ENCODE measurements around the gene PARN.
A peak's percentile ranks its signal among the peaks of the same experiment; 100 is the strongest.
"Not testable (repeated sequence)": the region's sequence is repeated elsewhere in the genome, so short reads cannot be mapped to it uniquely, and the experiment has no call there.

Gene PARN

GRCh38 chr16:14572535-14572934 is 57.5 kb downstream of the PARN start:
- DNase-seq: no peak

- no peak for DNase-seq
Observed at GRCh38 chr16:14569213-14569612, 60.8 kb downstream of the PARN start.

GRCh38 chr16:14566599-14566998 is 63.5 kb downstream of the PARN start:
- no peak for DNase-seq

- DNase-seq: no peak
Observed at GRCh38 chr16:14565688-14566025, 64.4 kb downstream of the PARN start.

- no peak for DNase-seq
Observed at GRCh38 chr16:14564861-14565687, 65.0 kb downstream of the PARN start.

GRCh38 chr16:14564323-14564722 is 65.7 kb downstream of the PARN start:
- no peak for DNase-seq

- DNase-seq: no peak
Observed at GRCh38 chr16:14562691-14563491, 67.2 kb downstream of the PARN start.

- DNase-seq: no peak
Observed at GRCh38 chr16:14560523-14560922, 69.5 kb downstream of the PARN start.

- no peak for DNase-seq
Observed at GRCh38 chr16:14559809-14560241, 70.2 kb downstream of the PARN start.

GRCh38 chr16:14553447-14553846 is 76.6 kb downstream of the PARN start:
- no peak for DNase-seq

- DNase-seq: no peak
Observed at GRCh38 chr16:14549789-14550153, 80.3 kb downstream of the PARN start.

GRCh38 chr16:14548933-14549788 is 80.9 kb downstream of the PARN start:
- no peak for DNase-seq

GRCh38 chr16:14545346-14545884 is 84.6 kb downstream of the PARN start:
- DNase-seq: no peak

- not testable (repeated sequence) for DNase-seq
Observed at GRCh38 chr16:14544846-14545245, 85.2 kb downstream of the PARN start.

- no peak for DNase-seq
Observed at GRCh38 chr16:14539631-14540030, 90.4 kb downstream of the PARN start.

GRCh38 chr16:14539156-14539555 is 90.9 kb downstream of the PARN start:
- no peak for DNase-seq

GRCh38 chr16:14538604-14539003 is 91.5 kb downstream of the PARN start:
- DNase-seq: no peak

GRCh38 chr16:14531613-14532012 is 98.4 kb downstream of the PARN start:
- no peak for DNase-seq

GRCh38 chr16:14531101-14531500 is 99.0 kb downstream of the PARN start:
- no peak for DNase-seq

- no peak for DNase-seq
Observed at GRCh38 chr16:14530046-14530445, 100.0 kb downstream of the PARN start.

- peak; percentile 13 for DNase-seq
Observed at GRCh38 chr16:14529010-14529669, 100.9 kb downstream of the PARN start.

- no peak for DNase-seq
Observed at GRCh38 chr16:14528306-14528705, 101.8 kb downstream of the PARN start.

Measured in effector CD4-positive, alpha-beta T cell (primary cell).